ENCODE data around the gene LRRFIP1.
"Not testable (repeated sequence)": the region's sequence is repeated elsewhere in the genome, so short reads cannot be mapped to it uniquely, and the experiment has no call there.

LRRFIP1 gene

GRCh38 chr2:237603718-237604362 is 23.5 kb upstream of the LRRFIP1 start:
- H3K4me3 ChIP-seq (ENCODE audit: low read length): no peak overlapping the region
- TF ChIP-seq ZNF274 (IDR thresholded peaks at IDR 0.05; ENCODE audit: low read depth, low read length): no peak

- H3K4me3 ChIP-seq (ENCODE audit: low read length): no peak overlapping the region
- no peak for TF ChIP-seq ZNF274 (IDR thresholded peaks at IDR 0.05; ENCODE audit: low read depth, low read length)
These were observed 23.0 kb upstream of the LRRFIP1 start for GRCh38 chr2:237604391-237604790.

- no peak for TF ChIP-seq ZNF274 (IDR thresholded peaks at IDR 0.05; ENCODE audit: low read depth, low read length)
- H3K4me3 ChIP-seq (ENCODE audit: low read length): no peak overlapping the region
These were observed 22.4 kb upstream of the LRRFIP1 start for GRCh38 chr2:237604960-237605359.

- H3K4me3 ChIP-seq (ENCODE audit: low read length): not testable (repeated sequence)
These were observed 20.9 kb upstream of the LRRFIP1 start for GRCh38 chr2:237606522-237606921.

GRCh38 chr2:237612527-237613357 is 14.6 kb upstream of the LRRFIP1 start:
- H3K4me3 ChIP-seq (ENCODE audit: low read length): no peak overlapping the region
- no peak for TF ChIP-seq ZNF274 (IDR thresholded peaks at IDR 0.05; ENCODE audit: low read depth, low read length)

GRCh38 chr2:237613679-237614078 is 13.7 kb upstream of the LRRFIP1 start:
- no peak for TF ChIP-seq ZNF274 (IDR thresholded peaks at IDR 0.05; ENCODE audit: low read depth, low read length)
- H3K4me3 ChIP-seq (ENCODE audit: low read length): no peak overlapping the region

- no peak for TF ChIP-seq ZNF274 (IDR thresholded peaks at IDR 0.05; ENCODE audit: low read depth, low read length)
- no peak overlapping the region for H3K4me3 ChIP-seq (ENCODE audit: low read length)
These were observed 13.2 kb upstream of the LRRFIP1 start for GRCh38 chr2:237614151-237614720.

GRCh38 chr2:237615631-237616249 is 11.6 kb upstream of the LRRFIP1 start:
- TF ChIP-seq ZNF274 (IDR thresholded peaks at IDR 0.05; ENCODE audit: low read depth, low read length): no peak
- H3K4me3 ChIP-seq (ENCODE audit: low read length): no peak overlapping the region

GRCh38 chr2:237616373-237616733 is 11.0 kb upstream of the LRRFIP1 start:
- TF ChIP-seq ZNF274 (IDR thresholded peaks at IDR 0.05; ENCODE audit: low read depth, low read length): no peak
- no peak overlapping the region for H3K4me3 ChIP-seq (ENCODE audit: low read length)

- no peak for TF ChIP-seq ZNF274 (IDR thresholded peaks at IDR 0.05; ENCODE audit: low read depth, low read length)
- H3K4me3 ChIP-seq (ENCODE audit: low read length): no peak overlapping the region
These were observed 10.4 kb upstream of the LRRFIP1 start for GRCh38 chr2:237616734-237617586.

- no peak overlapping the region for H3K4me3 ChIP-seq (ENCODE audit: low read length)
- no peak for TF ChIP-seq ZNF274 (IDR thresholded peaks at IDR 0.05; ENCODE audit: low read depth, low read length)
These were observed 9.8 kb upstream of the LRRFIP1 start for GRCh38 chr2:237617587-237617982.

- no peak overlapping the region for H3K4me3 ChIP-seq (ENCODE audit: low read length)
- no peak for TF ChIP-seq ZNF274 (IDR thresholded peaks at IDR 0.05; ENCODE audit: low read depth, low read length)
These were observed 8.9 kb upstream of the LRRFIP1 start for GRCh38 chr2:237618449-237618848.

GRCh38 chr2:237623428-237624403 is 3.7 kb upstream of the LRRFIP1 start:
- H3K4me3 ChIP-seq (ENCODE audit: low read length): no peak overlapping the region
- TF ChIP-seq ZNF274 (IDR thresholded peaks at IDR 0.05; ENCODE audit: low read depth, low read length): no peak
